ENCODE data around the gene IGF1R. TPM values are rescaled to one million over a fixed set of nuclear protein-coding genes. Genes with fewer than 3 reads are reported as not detected.

The IGF1R gene
- total RNA-seq, 5 donors from 2014 or later (not counting 1 experiment from before 2014, with no cell fraction given) = 40.3 to 97.2 (median 79.4) TPM

DNA sequence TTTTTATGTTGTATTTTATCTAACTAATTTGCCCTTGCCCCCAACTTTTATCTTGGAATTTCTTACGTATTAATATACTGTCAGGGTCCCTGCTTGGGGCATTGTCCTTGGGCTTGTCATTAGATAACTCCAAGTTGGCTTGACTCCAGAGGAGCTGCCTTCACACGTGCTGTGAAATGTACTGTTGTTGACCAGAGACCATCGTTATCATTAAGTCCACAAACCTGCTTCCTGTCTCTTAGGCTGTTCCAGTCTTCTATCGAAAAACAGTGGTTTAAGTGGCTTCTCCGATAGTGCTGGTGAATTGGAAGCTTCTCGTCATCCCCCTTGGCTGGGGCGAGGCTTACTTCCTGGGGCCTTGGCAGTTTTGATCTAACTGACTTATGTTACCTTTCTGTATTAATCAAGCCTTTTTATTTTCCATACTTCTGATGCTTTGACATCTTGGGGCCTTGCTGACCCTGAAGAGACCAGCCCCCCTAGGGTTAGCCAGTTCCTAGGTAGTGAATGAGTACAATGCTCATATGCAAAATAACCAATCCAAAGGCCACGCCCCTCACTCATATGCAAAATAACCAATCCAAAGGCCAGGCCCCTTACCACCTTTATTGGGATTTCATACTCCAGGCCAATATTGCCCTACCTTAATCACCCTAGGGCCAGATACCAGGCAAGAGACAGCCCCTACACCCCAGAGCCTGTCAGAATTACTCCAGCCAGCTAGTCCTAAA lies 164.5 kb downstream of the IGF1R start:
- POLR2A ChIA-PET = no interaction called here
- Histone ChIP-seq H3K4me1 (ENCODE audit: control insufficient read depth in 1 of 2, extremely low read depth in 1 of 2, insufficient read depth in 2 of 2, low read length in 2 of 2) (no peaks in the 10 kb centered on the region), H3K27me3 (replicated peaks in 1 of 2; ENCODE audit: control insufficient read depth in 2 of 2, extremely low read depth in 1 of 2, insufficient read depth in 2 of 2, low read length in 1 of 2) (no peaks in the 10 kb centered on the region), H3K27ac (ENCODE audit: low read length) (no peak overlapping the region), H3K4me3 (ENCODE audit: control insufficient read depth in 1 of 2, extremely low read depth in 1 of 2, low read length in 1 of 2) (no peak overlapping the region), H3K9me3 (no peaks in the 10 kb centered on the region), H3K36me3 (ENCODE audit: control insufficient read depth in 2 of 2, extremely low read depth in 1 of 2, insufficient read depth in 1 of 2, low read length in 1 of 2) (no peaks in the 10 kb centered on the region)
- H3K4me3 Mint-ChIP-seq = no peak overlapping the region
- no peaks in the 10 kb centered on the region for H3K27me3 Mint-ChIP-seq
- DNase-seq (no peak), ATAC-seq (replicated peaks in 1 of 4) (no peak)
- H3K27ac Mint-ChIP-seq = no peak overlapping the region
- peaks cover 0 to 5% (median 2%) of the 10 kb centered on the region in 3 donors for H3K4me1 Mint-ChIP-seq
- H3K36me3 Mint-ChIP-seq = peaks cover 25% of the 10 kb centered on the region
- WGBS (ENCODE audit: insufficient coverage) = 94% methylated on average over 3 of the region's 8 CpGs
- no peaks in the 10 kb centered on the region for H3K9me3 Mint-ChIP-seq
- CTCF ChIA-PET = interaction anchor here in 1 of 2 donors (0.7 kb wide), 1 partner anchor 33 kb away, joined by 4 read pairs; no protein-coding TSS in a partner anchor

DNA sequence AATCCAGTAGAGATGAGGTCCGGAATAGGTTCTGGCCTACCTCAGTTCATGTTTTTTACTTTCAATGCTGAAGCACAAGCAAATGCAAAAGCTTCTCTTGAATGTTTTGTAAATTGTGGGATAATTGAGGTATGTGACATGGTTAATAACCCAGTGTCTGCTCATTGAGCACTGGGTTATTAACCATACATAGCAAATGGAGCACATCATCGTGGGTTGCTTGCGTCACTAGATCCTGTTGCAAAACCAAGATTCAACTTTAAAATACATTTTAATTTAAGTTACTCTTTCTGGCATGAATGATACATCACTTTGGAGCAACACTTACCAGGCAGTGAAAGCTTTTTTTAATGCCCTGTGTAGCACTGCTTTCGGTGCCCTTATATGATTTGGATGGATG lies 165.6 kb downstream of the IGF1R start:
- no peaks in the 10 kb centered on the region for H3K27me3 Mint-ChIP-seq
- ChIA-PET POLR2A (no interaction called here), CTCF (no interaction called here)
- no peak overlapping the region for H3K4me3 Mint-ChIP-seq
- H3K9me3 Mint-ChIP-seq = peaks cover 0 to 8% (median 4%) of the 10 kb centered on the region in 3 donors
- Histone ChIP-seq H3K4me1 (ENCODE audit: control insufficient read depth in 1 of 2, extremely low read depth in 1 of 2, insufficient read depth in 2 of 2, low read length in 2 of 2) (no peaks in the 10 kb centered on the region), H3K9me3 (no peaks in the 10 kb centered on the region), H3K27me3 (replicated peaks in 1 of 2; ENCODE audit: control insufficient read depth in 2 of 2, extremely low read depth in 1 of 2, insufficient read depth in 2 of 2, low read length in 1 of 2) (no peaks in the 10 kb centered on the region), H3K36me3 (ENCODE audit: control insufficient read depth in 2 of 2, extremely low read depth in 1 of 2, insufficient read depth in 1 of 2, low read length in 1 of 2) (no peaks in the 10 kb centered on the region), H3K27ac (ENCODE audit: low read length) (no peak overlapping the region), H3K4me3 (ENCODE audit: control insufficient read depth in 1 of 2, extremely low read depth in 1 of 2, low read length in 1 of 2) (no peak overlapping the region)
- ATAC-seq (replicated peaks in 1 of 4) = no peak
- H3K27ac Mint-ChIP-seq = no peak overlapping the region
- no CpG with 5 or more reads among the region's 4 CpGs for WGBS (ENCODE audit: insufficient coverage)
- DNase-seq = no peak
- peaks cover 0 to 9% (median 2%) of the 10 kb centered on the region in 3 donors for H3K4me1 Mint-ChIP-seq
- peaks cover 32% of the 10 kb centered on the region for H3K36me3 Mint-ChIP-seq

DNA sequence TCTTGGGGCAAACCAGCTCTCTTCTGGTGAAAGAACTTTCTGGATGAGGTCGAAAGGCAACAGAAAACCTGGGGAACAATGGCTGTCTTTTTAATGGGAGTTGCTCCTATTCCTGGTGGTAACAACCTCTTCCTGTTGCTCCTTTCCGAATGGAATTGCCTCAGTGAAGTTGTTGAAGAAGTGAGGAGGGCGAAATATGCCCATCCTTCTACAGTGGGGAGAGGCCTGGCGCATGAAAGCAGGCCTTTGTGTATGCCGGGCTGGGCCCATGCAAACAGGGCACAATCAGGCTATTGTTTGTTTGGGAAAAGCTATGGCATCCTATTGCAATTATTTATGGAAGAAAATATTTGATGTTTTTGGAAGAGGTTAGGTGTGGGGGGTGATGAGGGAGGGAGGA lies 166.9 kb downstream of the IGF1R start:
- POLR2A ChIA-PET = no interaction called here
- WGBS (ENCODE audit: insufficient coverage) = 75% methylated on average over 3 of the region's 5 CpGs
- Histone ChIP-seq H3K9me3 (no peaks in the 10 kb centered on the region), H3K4me3 (ENCODE audit: control insufficient read depth in 1 of 2, extremely low read depth in 1 of 2, low read length in 1 of 2) (no peak overlapping the region), H3K36me3 (ENCODE audit: control insufficient read depth in 2 of 2, extremely low read depth in 1 of 2, insufficient read depth in 1 of 2, low read length in 1 of 2) (no peaks in the 10 kb centered on the region), H3K27me3 (replicated peaks in 1 of 2; ENCODE audit: control insufficient read depth in 2 of 2, extremely low read depth in 1 of 2, insufficient read depth in 2 of 2, low read length in 1 of 2) (no peaks in the 10 kb centered on the region), H3K27ac (ENCODE audit: low read length) (no peak overlapping the region), H3K4me1 (ENCODE audit: control insufficient read depth in 1 of 2, extremely low read depth in 1 of 2, insufficient read depth in 2 of 2, low read length in 2 of 2) (no peaks in the 10 kb centered on the region)
- ATAC-seq (replicated peaks in 1 of 4) (no peak), DNase-seq (no peak)
- CTCF ChIA-PET = no interaction called here
- peaks cover 0 to 9% (median 2%) of the 10 kb centered on the region in 3 donors for H3K4me1 Mint-ChIP-seq
- H3K27ac Mint-ChIP-seq = no peak overlapping the region
- H3K4me3 Mint-ChIP-seq = no peak overlapping the region
- peaks cover 0 to 12% (median 4%) of the 10 kb centered on the region in 3 donors for H3K9me3 Mint-ChIP-seq
- H3K36me3 Mint-ChIP-seq = peaks cover 36% of the 10 kb centered on the region
- no peaks in the 10 kb centered on the region for H3K27me3 Mint-ChIP-seq

DNA sequence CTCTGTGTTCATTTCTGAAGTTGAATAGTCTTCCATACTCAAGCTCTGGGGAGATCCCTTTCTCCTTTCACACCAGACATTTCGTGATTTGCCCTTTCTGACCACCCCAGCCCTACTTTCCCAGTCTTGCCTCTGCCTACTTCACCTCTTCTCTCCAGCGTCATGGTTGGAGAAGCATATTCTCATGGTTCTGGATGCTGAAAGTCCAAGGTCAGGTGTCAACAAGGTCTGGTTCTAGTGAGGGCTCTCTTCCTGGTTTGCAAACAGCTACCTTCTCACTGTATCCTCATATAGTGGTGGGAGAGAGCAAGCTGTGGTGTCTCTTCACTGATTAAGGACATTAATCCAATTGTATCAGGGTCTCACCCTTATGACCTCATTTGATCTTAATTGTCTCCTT lies 169.4 kb downstream of the IGF1R start:
- Mint-ChIP-seq H3K4me3 (no peak overlapping the region), H3K27me3 (no peaks in the 10 kb centered on the region), H3K36me3 (peaks cover 55% of the 10 kb centered on the region), H3K4me1 (peaks cover 0 to 16% (median 2%) of the 10 kb centered on the region in 3 donors), H3K27ac (no peak overlapping the region), H3K9me3 (peaks cover 2 to 20% (median 7%) of the 10 kb centered on the region in 3 donors)
- Histone ChIP-seq H3K4me1 (ENCODE audit: control insufficient read depth in 1 of 2, extremely low read depth in 1 of 2, insufficient read depth in 2 of 2, low read length in 2 of 2) (no peaks in the 10 kb centered on the region), H3K36me3 (ENCODE audit: control insufficient read depth in 2 of 2, extremely low read depth in 1 of 2, insufficient read depth in 1 of 2, low read length in 1 of 2) (no peaks in the 10 kb centered on the region), H3K27me3 (replicated peaks in 1 of 2; ENCODE audit: control insufficient read depth in 2 of 2, extremely low read depth in 1 of 2, insufficient read depth in 2 of 2, low read length in 1 of 2) (no peaks in the 10 kb centered on the region), H3K4me3 (ENCODE audit: control insufficient read depth in 1 of 2, extremely low read depth in 1 of 2, low read length in 1 of 2) (no peak overlapping the region), H3K27ac (ENCODE audit: low read length) (no peak overlapping the region), H3K9me3 (no peaks in the 10 kb centered on the region)
- DNase-seq (no peak), ATAC-seq (replicated peaks in 1 of 4) (no peak)
- POLR2A ChIA-PET = no interaction called here
- CTCF ChIA-PET = no interaction called here
- no CpG with 5 or more reads among the region's 2 CpGs for WGBS (ENCODE audit: insufficient coverage)

DNA sequence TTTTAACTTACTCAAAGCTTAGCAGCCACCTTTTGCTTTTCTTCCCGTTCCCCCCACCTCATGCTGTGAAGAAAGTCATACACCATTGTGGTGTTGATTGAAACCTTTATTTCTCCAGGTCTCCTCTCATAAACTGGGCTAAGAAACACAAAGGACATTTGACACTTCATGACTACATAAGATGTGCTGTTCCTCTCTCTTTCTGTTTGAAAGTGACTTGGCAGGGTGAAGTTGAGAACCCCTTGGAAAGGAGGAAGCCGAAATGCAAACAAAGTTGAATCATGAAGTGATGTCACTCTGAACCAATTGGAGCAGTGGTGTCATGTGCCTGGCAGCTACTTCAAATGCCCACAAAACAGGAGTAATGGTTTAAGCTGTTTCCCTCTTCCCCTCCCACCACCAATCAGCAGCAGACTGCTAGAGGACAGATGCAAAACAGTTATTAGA lies 174.7 kb downstream of the IGF1R start:
- Mint-ChIP-seq H3K9me3 (peaks cover 8 to 32% (median 12%) of the 10 kb centered on the region in 3 donors), H3K4me1 (peaks cover 0 to 10% (median 0%) of the 10 kb centered on the region in 3 donors), H3K27me3 (no peaks in the 10 kb centered on the region), H3K36me3 (peaks cover 51% of the 10 kb centered on the region), H3K4me3 (no peak overlapping the region), H3K27ac (no peak overlapping the region)
- H3K27me3 ChIP-seq (replicated peaks in 1 of 2; ENCODE audit: control insufficient read depth in 2 of 2, extremely low read depth in 1 of 2, insufficient read depth in 2 of 2, low read length in 1 of 2) = no peaks in the 10 kb centered on the region
- H3K4me1 ChIP-seq (ENCODE audit: control insufficient read depth in 1 of 2, extremely low read depth in 1 of 2, insufficient read depth in 2 of 2, low read length in 2 of 2) = no peaks in the 10 kb centered on the region
- ChIA-PET CTCF (no interaction called here), POLR2A (no interaction called here)
- DNase-seq (no peak), ATAC-seq (replicated peaks in 1 of 4) (no peak)
- no peaks in the 10 kb centered on the region for H3K36me3 ChIP-seq (ENCODE audit: control insufficient read depth in 2 of 2, extremely low read depth in 1 of 2, insufficient read depth in 1 of 2, low read length in 1 of 2)
- no CpG with 5 or more reads among the region's 2 CpGs for whole genome bisulfite sequencing (ENCODE audit: insufficient coverage)
- no peak overlapping the region for H3K27ac ChIP-seq (ENCODE audit: low read length)
- peaks cover 2% of the 10 kb centered on the region for H3K9me3 ChIP-seq
- no peak overlapping the region for H3K4me3 ChIP-seq (ENCODE audit: control insufficient read depth in 1 of 2, extremely low read depth in 1 of 2, low read length in 1 of 2)

DNA sequence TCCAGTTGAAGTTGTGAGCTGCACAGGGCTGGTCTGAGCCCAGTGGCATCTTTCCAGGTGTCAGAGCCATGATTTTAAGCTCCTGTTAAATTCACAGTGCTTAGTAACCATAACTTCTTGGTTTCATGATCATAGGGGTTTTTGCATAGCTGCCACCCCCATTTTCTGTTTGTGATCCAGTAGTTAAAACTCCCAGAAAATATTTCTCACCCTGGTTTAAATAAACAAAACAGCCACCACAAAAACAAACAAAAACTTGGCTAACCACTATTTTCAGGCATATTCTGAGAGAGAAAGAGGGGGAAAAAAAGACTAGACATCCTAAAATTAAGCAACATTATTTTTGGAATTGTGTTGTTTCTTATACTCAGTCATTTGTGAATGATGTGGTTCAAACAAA lies 175.3 kb downstream of the IGF1R start:
- H3K4me1 Mint-ChIP-seq = peaks cover 0 to 7% (median 0%) of the 10 kb centered on the region in 3 donors
- DNase-seq (no peak), ATAC-seq (replicated peaks in 1 of 4) (no peak)
- ChIA-PET POLR2A (no interaction called here), CTCF (no interaction called here)
- Histone ChIP-seq H3K36me3 (ENCODE audit: control insufficient read depth in 2 of 2, extremely low read depth in 1 of 2, insufficient read depth in 1 of 2, low read length in 1 of 2) (no peaks in the 10 kb centered on the region), H3K9me3 (peaks cover 2% of the 10 kb centered on the region), H3K27me3 (replicated peaks in 1 of 2; ENCODE audit: control insufficient read depth in 2 of 2, extremely low read depth in 1 of 2, insufficient read depth in 2 of 2, low read length in 1 of 2) (no peaks in the 10 kb centered on the region), H3K27ac (ENCODE audit: low read length) (no peak overlapping the region), H3K4me3 (ENCODE audit: control insufficient read depth in 1 of 2, extremely low read depth in 1 of 2, low read length in 1 of 2) (no peak overlapping the region), H3K4me1 (ENCODE audit: control insufficient read depth in 1 of 2, extremely low read depth in 1 of 2, insufficient read depth in 2 of 2, low read length in 2 of 2) (no peaks in the 10 kb centered on the region)
- H3K9me3 Mint-ChIP-seq = peaks cover 9 to 33% (median 11%) of the 10 kb centered on the region in 3 donors
- no peaks in the 10 kb centered on the region for H3K27me3 Mint-ChIP-seq
- H3K27ac Mint-ChIP-seq = no peak overlapping the region
- peaks cover 51% of the 10 kb centered on the region for H3K36me3 Mint-ChIP-seq
- H3K4me3 Mint-ChIP-seq = no peak overlapping the region
